A549 treated with GW870086 at 1 μM for 4 hours (cell line): ENCODE results near the gene TCIRG1. TPM values are rescaled to one million over a fixed set of nuclear protein-coding genes. Genes with fewer than 3 reads are reported as not detected.

Experiments used
- total RNA-seq: library from RNA; stranded (reverse); fragments of 200-300 nt; extraction: Qiagen RNA extraction; gene quantifications from 5 replicates; pipeline ENCODE4 v1.2.3, GENCODE V29; 2022; ENCODE audit warnings: low read depth

TCIRG1 gene
- total RNA-seq = 93.6 to 159 TPM (median 142 TPM) in 5 replicates

GRCh38 chr11:68038718-68039525 is at the start of gene TCIRG1:
TSS of gene TCIRG1 (plus strand) at chr11:68039025. CDS start at chr11:68041272, 2,247 bp downstream.

DNA sequence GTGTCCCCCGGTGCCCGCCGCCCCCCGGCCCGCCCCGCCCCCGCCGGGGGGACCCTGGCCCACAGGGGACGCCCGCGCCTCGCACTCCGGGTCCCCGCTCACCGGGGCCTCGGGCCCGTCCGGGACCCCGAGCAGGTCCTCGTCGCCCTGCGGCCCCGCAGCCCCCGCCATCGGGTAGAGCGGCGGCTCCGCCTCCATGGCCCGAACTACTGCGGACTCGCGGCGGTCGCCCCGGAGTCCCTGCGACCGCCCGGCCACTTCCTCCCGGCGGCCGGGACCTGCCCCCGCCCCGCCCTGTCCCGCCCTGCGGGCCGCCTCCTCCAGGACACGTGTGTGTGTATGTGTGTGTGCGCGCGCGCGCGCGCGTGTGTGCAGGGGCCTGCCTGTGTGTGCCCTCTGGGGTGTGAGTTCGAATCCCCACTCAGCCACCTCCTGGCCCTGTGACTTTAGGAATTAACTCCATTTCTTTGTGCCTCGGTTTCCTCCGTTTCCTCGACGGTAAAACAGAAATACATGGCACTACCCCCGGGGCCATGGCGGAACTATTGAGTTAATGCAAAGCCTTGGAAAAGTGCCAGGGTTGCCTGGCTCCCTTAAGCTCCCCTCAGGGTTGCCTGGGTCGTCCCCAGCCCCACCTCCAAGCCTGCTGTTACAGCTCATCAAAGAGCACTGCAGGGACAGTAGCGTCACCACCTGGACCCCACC is 34.8 kb upstream of the TCIRG1 start, which contains the start of gene UNC93B1:
Gene UNC93B1 (minus strand): TSS at position 252 of the 705 bp plus-strand sequence. CDS start 54 bp downstream, at position 198.

DNA sequence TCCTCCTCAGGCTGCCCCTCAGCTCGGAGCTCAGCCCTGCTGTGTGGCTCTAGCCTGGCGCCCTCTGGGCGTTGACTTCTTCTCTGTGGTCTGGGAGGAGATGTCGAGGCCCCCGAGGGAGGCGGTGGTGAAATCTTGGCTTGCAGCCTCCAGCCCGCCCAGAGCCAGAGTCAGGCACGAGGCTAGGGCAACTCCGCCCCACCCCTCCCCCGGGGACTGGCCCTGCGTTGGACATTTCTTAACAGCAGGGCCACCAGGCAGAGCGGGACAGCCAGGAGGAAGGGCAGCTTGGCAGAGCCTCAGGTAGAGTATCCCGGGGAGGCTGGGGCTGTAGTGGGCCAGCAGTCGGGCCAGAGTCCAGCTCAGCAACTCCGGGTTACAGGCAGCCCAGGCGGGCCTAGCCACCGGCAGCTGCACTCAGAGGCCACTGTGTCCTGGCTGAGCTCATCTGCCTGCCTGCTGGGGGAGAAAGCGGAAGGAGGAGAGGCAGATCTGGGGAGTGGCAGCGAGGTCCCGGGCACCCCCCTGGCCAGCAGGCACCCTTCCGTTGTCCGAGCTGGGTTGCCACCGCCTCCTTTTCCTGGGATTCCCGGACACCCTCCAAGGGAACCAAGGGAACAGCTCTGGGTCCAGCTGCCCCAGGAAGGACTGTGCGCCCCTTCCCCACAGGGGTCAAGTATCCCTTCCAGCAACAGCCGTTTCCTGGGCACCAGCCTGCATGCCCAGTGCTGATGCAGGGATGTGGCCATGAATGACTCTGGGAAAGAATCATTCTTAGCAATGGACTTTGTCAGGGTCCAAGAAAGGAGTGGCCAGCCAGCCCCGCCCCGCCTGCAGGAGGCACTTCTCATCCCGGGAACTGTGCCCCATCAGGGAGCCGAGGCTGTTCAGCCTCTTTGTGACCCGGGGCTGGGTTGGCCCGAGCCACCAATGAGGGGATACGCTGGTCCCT is 28.5 kb upstream of the TCIRG1 start, which contains the start of gene ALDH3B1:
Gene ALDH3B1 (plus strand): TSS at position 238 of the 952 bp plus-strand sequence. CDS start 4,971 bp downstream, outside the sequence.

DNA sequence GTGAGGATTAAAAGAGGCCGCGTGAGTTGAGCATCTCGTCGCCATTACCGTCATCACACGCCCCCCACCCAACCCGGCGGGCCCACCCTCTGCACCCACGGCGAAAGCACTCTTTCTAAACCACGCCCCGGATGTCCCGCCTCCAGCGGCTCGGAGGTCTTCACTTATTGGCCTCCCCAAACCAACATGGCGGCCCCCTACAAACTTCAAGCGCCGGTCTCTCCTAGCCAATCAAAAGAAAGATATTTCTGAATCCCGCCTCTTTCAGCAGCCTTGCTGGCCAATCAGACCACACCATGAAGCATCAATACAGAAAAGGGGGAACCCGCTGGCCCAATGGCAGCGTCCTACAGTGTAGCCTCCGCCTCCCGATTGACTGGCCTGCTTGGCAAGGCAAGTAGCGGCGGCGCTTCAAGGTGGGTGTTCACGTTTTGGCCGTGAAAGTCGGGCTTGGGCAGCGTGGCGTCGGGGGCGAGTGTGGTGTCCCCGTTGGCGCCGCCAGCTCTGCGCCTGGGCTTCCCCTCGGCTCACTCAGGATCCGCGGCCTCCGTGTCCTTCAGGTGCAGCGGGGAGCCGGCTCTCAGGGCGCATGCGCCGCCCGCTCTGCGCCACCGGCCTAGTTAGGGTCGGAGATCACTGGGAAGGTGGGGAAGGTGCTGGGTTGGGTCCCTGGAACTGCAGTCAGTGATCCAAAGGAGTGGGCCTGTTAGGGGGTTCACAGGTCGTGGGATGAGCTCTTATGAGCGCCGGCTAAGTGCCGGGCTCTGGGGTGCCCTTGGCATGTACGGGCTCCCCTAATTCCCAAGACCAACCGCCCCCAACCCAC is 8.3 kb upstream of the TCIRG1 start, which contains the start of gene NDUFS8:
Gene NDUFS8 (plus strand): TSS at position 364 of the 826 bp plus-strand sequence. CDS start 1,471 bp downstream, outside the sequence.

Other genes starting within 250 kb of the TCIRG1 start
- gene UNC93B1, start 34.9 kb upstream of the TCIRG1 start, total RNA-seq = 63.8 to 87.3 TPM (median 80.8 TPM) in 5 replicates
- 115 to 137 TPM (median 130 TPM) in 5 replicates for gene ALDH3B1, start 28.7 kb upstream of the TCIRG1 start, total RNA-seq
- gene NDUFS8, start 8.3 kb upstream of the TCIRG1 start, total RNA-seq = 308 to 397 TPM (median 369 TPM) in 5 replicates
- 30.3 to 39.8 TPM (median 37.7 TPM) in 5 replicates for gene CHKA, start 82.4 kb downstream of the TCIRG1 start, total RNA-seq
- 17.4 to 23.2 TPM (median 22.4 TPM) in 5 replicates for gene KMT5B, start 174.3 kb downstream of the TCIRG1 start, total RNA-seq
- 54.2 to 62.5 TPM (median 61.2 TPM) in 5 replicates for gene C11orf24, start 232.9 kb downstream of the TCIRG1 start, total RNA-seq